Activated CD4-positive, alpha-beta T cell treated with anti-CD3 and anti-CD28 coated beads, Interleukin-2, amount 50 U/mL, for 16 hours (primary cell): Measurements from ENCODE around the gene IL1R2.
A peak's percentile ranks its signal among the peaks of the same experiment; 100 is the strongest.

Experiments used
- DNase-seq: peaks from one replicate; pipeline ENCODE4 v3.0.0-alpha.2; 2020

Gene IL1R2

GRCh38 chr2:101991721-101992145 is at the start of gene IL1R2:
TSS of gene IL1R2 (plus strand) at chr2:101991960. CDS start at chr2:102008576, 16,616 bp downstream.
- no peak for DNase-seq

GRCh38 chr2:101942851-101943250 is 48.9 kb upstream of the IL1R2 start:
- no peak for DNase-seq

GRCh38 chr2:101946372-101947039 is 45.3 kb upstream of the IL1R2 start:
- no peak for DNase-seq

- DNase-seq, result no peak
Measured at GRCh38 chr2:101947374-101947773, 44.4 kb upstream of the IL1R2 start.

GRCh38 chr2:101948625-101949155 is 43.1 kb upstream of the IL1R2 start:
- DNase-seq, result no peak

- DNase-seq, result peak; percentile 65
Measured at GRCh38 chr2:101949304-101949703, 42.5 kb upstream of the IL1R2 start.

GRCh38 chr2:101951296-101951695 is 40.5 kb upstream of the IL1R2 start:
- no peak for DNase-seq

GRCh38 chr2:101952551-101952950 is 39.2 kb upstream of the IL1R2 start:
- DNase-seq, result no peak

- DNase-seq, result no peak
Measured at GRCh38 chr2:101956465-101957438, 35.0 kb upstream of the IL1R2 start.

- no peak for DNase-seq
Measured at GRCh38 chr2:101958061-101958460, 33.7 kb upstream of the IL1R2 start.

- DNase-seq, result no peak
Measured at GRCh38 chr2:101960819-101961337, 30.9 kb upstream of the IL1R2 start.

GRCh38 chr2:101961338-101962191 is 30.2 kb upstream of the IL1R2 start:
- no peak for DNase-seq

- DNase-seq, result no peak
Measured at GRCh38 chr2:101962309-101962708, 29.5 kb upstream of the IL1R2 start.

- no peak for DNase-seq
Measured at GRCh38 chr2:101963198-101963597, 28.6 kb upstream of the IL1R2 start.

- no peak for DNase-seq
Measured at GRCh38 chr2:101967826-101968513, 23.8 kb upstream of the IL1R2 start.

- no peak for DNase-seq
Measured at GRCh38 chr2:101969723-101970122, 22.0 kb upstream of the IL1R2 start.

- no peak for DNase-seq
Measured at GRCh38 chr2:101970901-101971300, 20.9 kb upstream of the IL1R2 start.

GRCh38 chr2:101971836-101972235 is 19.9 kb upstream of the IL1R2 start:
- DNase-seq, result no peak

GRCh38 chr2:101972621-101973434 is 18.9 kb upstream of the IL1R2 start:
- peak; percentile 6 for DNase-seq

GRCh38 chr2:101974663-101975062 is 17.1 kb upstream of the IL1R2 start:
- DNase-seq, result no peak
